GM18907 (cell line): ENCODE measurements around the gene BMF.
A peak's percentile ranks its signal among the peaks of the same experiment; 100 is the strongest.

Source experiments
- ATAC-seq: cut with Tn5 transposase; IDR thresholded peaks from one replicate; pipeline ENCODE4 v1.9.1; 2021; ENCODE audit warnings: mild to moderate bottlenecking, moderate library complexity; ENCODE audit not compliant: unreplicated experiment

BMF gene

GRCh38 chr15:40052604-40053003 is 56.1 kb downstream of the BMF start:
- ATAC-seq: no peak

GRCh38 chr15:40051616-40052415 is 56.9 kb downstream of the BMF start:
- no peak for ATAC-seq

GRCh38 chr15:40050788-40051470 is 57.8 kb downstream of the BMF start:
- no peak for ATAC-seq

- ATAC-seq: no peak
Observed at GRCh38 chr15:40048926-40049475, 59.7 kb downstream of the BMF start.

GRCh38 chr15:40048211-40048792 is 60.4 kb downstream of the BMF start:
- no peak for ATAC-seq

- peak; percentile 58 for ATAC-seq
Observed at GRCh38 chr15:40047415-40048210, 61.1 kb downstream of the BMF start.

- no peak for ATAC-seq
Observed at GRCh38 chr15:40046721-40047414, 61.8 kb downstream of the BMF start.

- ATAC-seq: peak; percentile 10
Observed at GRCh38 chr15:40045572-40046217, 63.0 kb downstream of the BMF start.

GRCh38 chr15:40044717-40045571 is 63.7 kb downstream of the BMF start:
- ATAC-seq: peak; percentile 76

GRCh38 chr15:40043927-40044716 is 64.6 kb downstream of the BMF start:
- no peak for ATAC-seq

GRCh38 chr15:40042791-40043320 is 65.8 kb downstream of the BMF start:
- no peak for ATAC-seq

GRCh38 chr15:40040770-40041169 is 67.9 kb downstream of the BMF start:
- no peak for ATAC-seq

GRCh38 chr15:40040293-40040635 is 68.4 kb downstream of the BMF start:
- ATAC-seq: no peak

- peak; percentile 89 for ATAC-seq
Observed at GRCh38 chr15:40038638-40039543, 69.8 kb downstream of the BMF start, which contains the start of gene SRP14. Gene SRP14 (minus strand): TSS chr15:40039181. CDS start chr15:40039116, 65 bp downstream.

- ATAC-seq: peak; percentile 6
Observed at GRCh38 chr15:40038275-40038637, 70.4 kb downstream of the BMF start.
